HG02588 (cell line): ENCODE results near the gene RPS10.

Source experiments
- ATAC-seq: cut with Tn5 transposase; IDR thresholded peaks from one replicate; pipeline ENCODE4 v1.9.1; 2021; ENCODE audit warnings: mild to moderate bottlenecking, moderate library complexity; ENCODE audit not compliant: unreplicated experiment

The RPS10 gene

GRCh38 chr6:34425498-34426410 lies at the start of gene RPS10:
TSS of gene RPS10 (minus strand) at chr6:34426069. CDS start at chr6:34425221, 848 bp downstream.
- peak; percentile 89 for ATAC-seq

- no peak for ATAC-seq
These were observed 49.4 kb upstream of the RPS10 start for GRCh38 chr6:34475238-34475682.

GRCh38 chr6:34474754-34475153 lies 48.9 kb upstream of the RPS10 start:
- ATAC-seq, result no peak

- ATAC-seq, result no peak
These were observed 48.1 kb upstream of the RPS10 start for GRCh38 chr6:34473967-34474366.

GRCh38 chr6:34472425-34472824 lies 46.6 kb upstream of the RPS10 start:
- ATAC-seq, result no peak

GRCh38 chr6:34469499-34469898 lies 43.6 kb upstream of the RPS10 start:
- ATAC-seq, result no peak

- peak; percentile 64 for ATAC-seq
These were observed 42.6 kb upstream of the RPS10 start for GRCh38 chr6:34468378-34468892.

- ATAC-seq, result no peak
These were observed 40.6 kb upstream of the RPS10 start for GRCh38 chr6:34466242-34467185.

- ATAC-seq, result no peak
These were observed 39.8 kb upstream of the RPS10 start, which contains the start of gene PACSIN1 for GRCh38 chr6:34465531-34466241. TSS of gene PACSIN1 (plus strand) at chr6:34466076. CDS start at chr6:34526306, 60,230 bp downstream.

- ATAC-seq, result no peak
These were observed 38.0 kb upstream of the RPS10 start for GRCh38 chr6:34463849-34464248.

- ATAC-seq, result no peak
These were observed 37.4 kb upstream of the RPS10 start for GRCh38 chr6:34463299-34463698.

- no peak for ATAC-seq
These were observed 36.7 kb upstream of the RPS10 start for GRCh38 chr6:34462551-34462971.

- no peak for ATAC-seq
These were observed 36.1 kb upstream of the RPS10 start for GRCh38 chr6:34462010-34462409.

- no peak for ATAC-seq
These were observed 35.1 kb upstream of the RPS10 start for GRCh38 chr6:34460796-34461507.

- ATAC-seq, result no peak
These were observed 34.2 kb upstream of the RPS10 start for GRCh38 chr6:34459899-34460593.

GRCh38 chr6:34457742-34458735 lies 32.2 kb upstream of the RPS10 start:
- no peak for ATAC-seq

- no peak for ATAC-seq
These were observed 31.5 kb upstream of the RPS10 start for GRCh38 chr6:34457382-34457741.

GRCh38 chr6:34455831-34456230 lies 30.0 kb upstream of the RPS10 start:
- no peak for ATAC-seq
